Measurements from ENCODE around the gene ANKRD44.
A peak's percentile ranks its signal among the peaks of the same experiment; 100 is the strongest.

ANKRD44 gene

DNA sequence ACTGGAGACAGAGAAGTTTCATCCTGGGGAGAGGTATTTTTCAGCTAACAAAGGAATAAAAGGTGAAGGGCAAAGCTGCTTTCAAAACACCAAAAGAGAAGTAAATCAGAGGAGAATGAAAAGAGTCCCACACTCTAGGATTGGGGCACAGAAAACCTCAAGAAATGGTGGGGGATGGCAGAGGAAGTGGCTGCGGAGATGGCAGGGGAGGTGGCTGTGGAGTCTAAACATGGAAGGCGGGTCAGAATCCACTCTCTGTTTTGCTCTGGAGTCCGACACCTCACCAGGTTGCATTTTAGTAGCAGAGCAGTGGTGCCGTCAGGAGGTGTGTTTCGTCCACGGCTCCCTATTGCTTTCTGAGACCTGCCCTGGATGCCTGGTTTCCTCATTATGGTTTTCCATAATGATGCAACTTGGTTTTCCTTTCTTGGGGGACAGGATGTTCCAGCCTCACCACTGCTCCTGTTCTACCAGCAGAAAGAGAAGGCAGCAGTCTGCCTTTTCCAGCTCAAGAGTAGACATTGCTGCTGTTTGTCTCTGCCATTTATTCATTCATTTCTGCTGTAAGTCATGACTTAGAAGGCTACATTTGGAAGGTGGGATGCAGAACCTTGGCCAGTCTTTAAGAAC is 188.7 kb downstream of the ANKRD44 start:
- peaks cover 20% of the 10 kb centered on the region for H3K4me1 Mint-ChIP-seq
- no peaks in the 10 kb centered on the region for H3K9me3 Mint-ChIP-seq
- H3K4me3 Mint-ChIP-seq, result no peak overlapping the region
- ATAC-seq (no peak), DNase-seq (ENCODE audit: low spot score in 2 of 2) (no peak)
- H3K36me3 Mint-ChIP-seq, result peaks cover 98% of the 10 kb centered on the region
- H3K27ac Mint-ChIP-seq, result peak overlapping the region; percentile 87

DNA sequence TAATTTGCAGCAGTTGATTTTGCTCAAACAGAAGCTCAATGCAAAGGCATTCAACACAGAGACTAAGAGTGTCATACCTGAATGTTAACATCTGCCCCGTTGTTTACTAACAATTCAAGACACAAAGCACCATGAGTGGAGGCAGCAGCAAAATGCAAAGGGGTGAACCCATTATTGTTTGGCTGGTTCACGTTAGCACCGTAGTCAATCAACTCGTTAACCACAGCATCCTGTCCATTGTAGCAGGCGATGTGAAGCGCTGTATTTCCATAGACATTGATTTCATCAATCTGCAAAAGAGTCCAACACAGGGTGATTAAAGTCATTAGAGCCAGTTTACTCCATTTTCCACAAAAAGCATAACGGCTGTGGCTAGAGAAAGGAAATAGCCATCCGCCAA is 189.3 kb downstream of the ANKRD44 start:
- Mint-ChIP-seq H3K4me1 (peaks cover 26% of the 10 kb centered on the region), H3K9me3 (no peaks in the 10 kb centered on the region), H3K27ac (peak overlapping the region; percentile 87), H3K36me3 (peaks cover 98% of the 10 kb centered on the region), H3K4me3 (no peak overlapping the region)
- no peak for DNase-seq (ENCODE audit: low spot score in 2 of 2)
- ATAC-seq, result peak; percentile 60

- H3K4me1 Mint-ChIP-seq, result peaks cover 28% of the 10 kb centered on the region
- H3K27ac Mint-ChIP-seq, result peak overlapping the region; percentile 72
- peak overlapping the region; percentile 1 for H3K4me3 Mint-ChIP-seq
- DNase-seq (ENCODE audit: low spot score in 2 of 2) (no peak), ATAC-seq (no peak)
- H3K36me3 Mint-ChIP-seq, result peaks cover 79% of the 10 kb centered on the region
- no peaks in the 10 kb centered on the region for H3K9me3 Mint-ChIP-seq
Observed at GRCh38 chr2:197116306-197116879, 194.2 kb downstream of the ANKRD44 start.

GRCh38 chr2:197115325-197115724 is 195.3 kb downstream of the ANKRD44 start:
- H3K4me3 Mint-ChIP-seq, result no peak overlapping the region
- ATAC-seq, result no peak
- no peak for DNase-seq (ENCODE audit: low spot score in 2 of 2)
- H3K4me1 Mint-ChIP-seq, result peaks cover 21% of the 10 kb centered on the region
- H3K9me3 Mint-ChIP-seq, result no peaks in the 10 kb centered on the region
- H3K36me3 Mint-ChIP-seq, result peaks cover 79% of the 10 kb centered on the region
- peak overlapping the region; percentile 15 for H3K27ac Mint-ChIP-seq

- no peak for DNase-seq (ENCODE audit: low spot score in 2 of 2)
- peak overlapping the region; percentile 61 for H3K27ac Mint-ChIP-seq
- no peak for ATAC-seq
Observed at GRCh38 chr2:197113275-197113711, 197.3 kb downstream of the ANKRD44 start.

GRCh38 chr2:197109326-197109725 is 201.3 kb downstream of the ANKRD44 start:
- Mint-ChIP-seq H3K4me1 (peaks cover under 1% of the 10 kb centered on the region), H3K27ac (no peak overlapping the region), H3K36me3 (peaks cover 91% of the 10 kb centered on the region), H3K9me3 (no peaks in the 10 kb centered on the region), H3K4me3 (no peak overlapping the region)
- ATAC-seq (no peak), DNase-seq (ENCODE audit: low spot score in 2 of 2) (no peak)

More at GRCh38 chr2:197113275-197113711, 197.3 kb downstream of the ANKRD44 start:
- H3K4me1 Mint-ChIP-seq, result peaks cover 16% of the 10 kb centered on the region
- no peak overlapping the region for H3K4me3 Mint-ChIP-seq
- no peaks in the 10 kb centered on the region for H3K9me3 Mint-ChIP-seq
- H3K36me3 Mint-ChIP-seq, result peaks cover 79% of the 10 kb centered on the region

DNA sequence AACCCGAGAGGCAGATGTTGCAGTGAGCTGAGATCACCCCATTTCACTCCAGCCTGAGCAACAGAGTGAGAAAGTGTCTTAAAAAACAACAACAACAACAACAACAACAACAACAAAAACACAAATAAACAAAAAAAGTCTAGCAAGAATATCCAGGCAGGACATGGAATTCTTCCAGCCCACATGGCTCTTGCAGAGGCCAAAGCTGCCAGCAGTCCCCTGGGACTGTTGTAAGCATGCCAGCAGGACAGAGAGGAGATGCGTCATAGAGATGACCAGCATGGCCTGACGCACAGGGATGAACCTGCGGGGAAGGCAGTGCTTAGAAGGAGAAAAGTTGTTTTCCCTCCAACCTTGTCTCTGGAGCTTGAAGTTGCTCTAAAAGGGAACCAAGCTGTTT is 201.8 kb downstream of the ANKRD44 start:
- no peak for DNase-seq (ENCODE audit: low spot score in 2 of 2)

GRCh38 chr2:197107291-197108269 is 203.0 kb downstream of the ANKRD44 start:
- Mint-ChIP-seq H3K36me3 (peaks cover 95% of the 10 kb centered on the region), H3K4me1 (no peaks in the 10 kb centered on the region), H3K9me3 (no peaks in the 10 kb centered on the region), H3K27ac (peak overlapping the region; percentile 26), H3K4me3 (no peak overlapping the region)
- DNase-seq (ENCODE audit: low spot score in 2 of 2), result no peak
- ATAC-seq, result no peak

More for the DNA sequence above, 201.8 kb downstream of the ANKRD44 start:
- Mint-ChIP-seq H3K4me3 (no peak overlapping the region), H3K9me3 (no peaks in the 10 kb centered on the region), H3K4me1 (no peaks in the 10 kb centered on the region), H3K27ac (peak overlapping the region; percentile 26), H3K36me3 (peaks cover 95% of the 10 kb centered on the region)
- no peak for ATAC-seq

- H3K4me1 Mint-ChIP-seq, result peaks cover 8% of the 10 kb centered on the region
- peaks cover 100% of the 10 kb centered on the region for H3K36me3 Mint-ChIP-seq
- no peak overlapping the region for H3K4me3 Mint-ChIP-seq
- H3K27ac Mint-ChIP-seq, result peak overlapping the region; percentile 43
- H3K9me3 Mint-ChIP-seq, result no peaks in the 10 kb centered on the region
- no peak for DNase-seq (ENCODE audit: low spot score in 2 of 2)
- ATAC-seq, result no peak
Observed at GRCh38 chr2:197103363-197103762, 207.2 kb downstream of the ANKRD44 start.

- Mint-ChIP-seq H3K4me1 (peaks cover 17% of the 10 kb centered on the region), H3K36me3 (peaks cover 100% of the 10 kb centered on the region), H3K27ac (peak overlapping the region; percentile 43), H3K9me3 (no peaks in the 10 kb centered on the region), H3K4me3 (no peak overlapping the region)
- no peak for DNase-seq (ENCODE audit: low spot score in 2 of 2)
- ATAC-seq, result no peak
Observed at GRCh38 chr2:197102231-197102630, 208.3 kb downstream of the ANKRD44 start.

- Mint-ChIP-seq H3K4me3 (no peak overlapping the region), H3K4me1 (peaks cover 17% of the 10 kb centered on the region), H3K36me3 (peaks cover 100% of the 10 kb centered on the region), H3K27ac (peak overlapping the region; percentile 43), H3K9me3 (no peaks in the 10 kb centered on the region)
- ATAC-seq (no peak), DNase-seq (ENCODE audit: low spot score in 2 of 2) (no peak)
Observed at GRCh38 chr2:197101519-197101918, 209.1 kb downstream of the ANKRD44 start.

- Mint-ChIP-seq H3K9me3 (no peaks in the 10 kb centered on the region), H3K27ac (no peak overlapping the region), H3K4me1 (peaks cover 17% of the 10 kb centered on the region), H3K4me3 (no peak overlapping the region), H3K36me3 (peaks cover 84% of the 10 kb centered on the region)
- DNase-seq (ENCODE audit: low spot score in 2 of 2), result no peak
- no peak for ATAC-seq
Observed at GRCh38 chr2:197097578-197098366, 212.8 kb downstream of the ANKRD44 start.

GRCh38 chr2:197096649-197097048 is 213.9 kb downstream of the ANKRD44 start:
- Mint-ChIP-seq H3K9me3 (no peaks in the 10 kb centered on the region), H3K27ac (no peak overlapping the region)

GRCh38 chr2:197092431-197092830 is 218.1 kb downstream of the ANKRD44 start:
- H3K36me3 Mint-ChIP-seq, result peaks cover 84% of the 10 kb centered on the region
- ATAC-seq (no peak), DNase-seq (ENCODE audit: low spot score in 2 of 2) (no peak)
- H3K4me3 Mint-ChIP-seq, result no peak overlapping the region
- peak overlapping the region; percentile 33 for H3K27ac Mint-ChIP-seq
- peaks cover 8% of the 10 kb centered on the region for H3K4me1 Mint-ChIP-seq
- H3K9me3 Mint-ChIP-seq, result no peaks in the 10 kb centered on the region

More at GRCh38 chr2:197096649-197097048, 213.9 kb downstream of the ANKRD44 start:
- Mint-ChIP-seq H3K36me3 (peaks cover 84% of the 10 kb centered on the region), H3K4me3 (no peak overlapping the region), H3K4me1 (peaks cover 9% of the 10 kb centered on the region)
- DNase-seq (ENCODE audit: low spot score in 2 of 2) (no peak), ATAC-seq (no peak)

All from stimulated activated effector memory CD8-positive, alpha-beta T cell treated with anti-CD3 and anti-CD28 coated beads, Interleukin-12 subunit alpha, Interleukin-12 subunit beta, amount 100 ng/mL, for 72 hours (primary cell).